ENCODE measurements around the gene MYO19. TPM values are rescaled to one million over a fixed set of nuclear protein-coding genes. Genes with fewer than 3 reads are reported as not detected.

MYO19 gene
- total RNA-seq, 2 donors from 2014 or later, result 43.9 to 66.7 TPM

DNA sequence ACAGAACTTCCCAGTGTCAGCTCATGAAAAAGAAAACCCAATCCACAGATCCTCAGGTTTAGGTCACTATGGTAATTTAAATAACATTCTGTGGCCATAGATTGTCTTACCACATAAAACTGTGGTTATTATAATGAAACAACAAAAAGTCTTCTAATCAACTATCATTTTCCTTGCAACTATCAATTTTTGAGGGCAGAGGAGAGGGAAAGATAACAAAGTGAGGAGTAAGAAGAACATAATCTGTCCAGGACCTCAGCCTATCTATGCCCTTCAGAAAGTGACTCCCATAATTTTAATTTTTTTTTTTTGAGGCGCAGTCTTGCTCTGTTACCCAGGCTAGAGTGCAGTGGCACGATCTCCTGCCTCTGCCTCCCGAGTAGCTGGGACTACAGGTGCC, 6.0 kb upstream of the MYO19 start:
- H3K27me3 ChIP-seq (replicated peaks; ENCODE audit: insufficient read depth), result no peaks in the 10 kb centered on the region
- no peaks in the 10 kb centered on the region for H3K9me3 ChIP-seq
- TF ChIP-seq, protein P1, sequence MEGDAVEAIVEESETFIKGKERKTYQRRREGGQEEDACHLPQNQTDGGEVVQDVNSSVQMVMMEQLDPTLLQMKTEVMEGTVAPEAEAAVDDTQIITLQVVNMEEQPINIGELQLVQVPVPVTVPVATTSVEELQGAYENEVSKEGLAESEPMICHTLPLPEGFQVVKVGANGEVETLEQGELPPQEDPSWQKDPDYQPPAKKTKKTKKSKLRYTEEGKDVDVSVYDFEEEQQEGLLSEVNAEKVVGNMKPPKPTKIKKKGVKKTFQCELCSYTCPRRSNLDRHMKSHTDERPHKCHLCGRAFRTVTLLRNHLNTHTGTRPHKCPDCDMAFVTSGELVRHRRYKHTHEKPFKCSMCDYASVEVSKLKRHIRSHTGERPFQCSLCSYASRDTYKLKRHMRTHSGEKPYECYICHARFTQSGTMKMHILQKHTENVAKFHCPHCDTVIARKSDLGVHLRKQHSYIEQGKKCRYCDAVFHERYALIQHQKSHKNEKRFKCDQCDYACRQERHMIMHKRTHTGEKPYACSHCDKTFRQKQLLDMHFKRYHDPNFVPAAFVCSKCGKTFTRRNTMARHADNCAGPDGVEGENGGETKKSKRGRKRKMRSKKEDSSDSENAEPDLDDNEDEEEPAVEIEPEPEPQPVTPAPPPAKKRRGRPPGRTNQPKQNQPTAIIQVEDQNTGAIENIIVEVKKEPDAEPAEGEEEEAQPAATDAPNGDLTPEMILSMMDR (IDR thresholded peaks at IDR 0.05), result no peak
- H3K36me3 ChIP-seq, result no peaks in the 10 kb centered on the region
- DNase-seq (ENCODE audit: low spot score) (no peak), ATAC-seq (ENCODE audit: insufficient number of reproducible peaks, low FRiP score, low read depth) (no peak)
- H3K4me3 ChIP-seq, result no peak overlapping the region
- H3K4me1 ChIP-seq (ENCODE audit: control insufficient read depth in 1 of 2, low read depth in 2 of 2), result peaks cover 12 to 15% of the 10 kb centered on the region in 2 donors
- no peak overlapping the region for H3K27ac ChIP-seq

DNA sequence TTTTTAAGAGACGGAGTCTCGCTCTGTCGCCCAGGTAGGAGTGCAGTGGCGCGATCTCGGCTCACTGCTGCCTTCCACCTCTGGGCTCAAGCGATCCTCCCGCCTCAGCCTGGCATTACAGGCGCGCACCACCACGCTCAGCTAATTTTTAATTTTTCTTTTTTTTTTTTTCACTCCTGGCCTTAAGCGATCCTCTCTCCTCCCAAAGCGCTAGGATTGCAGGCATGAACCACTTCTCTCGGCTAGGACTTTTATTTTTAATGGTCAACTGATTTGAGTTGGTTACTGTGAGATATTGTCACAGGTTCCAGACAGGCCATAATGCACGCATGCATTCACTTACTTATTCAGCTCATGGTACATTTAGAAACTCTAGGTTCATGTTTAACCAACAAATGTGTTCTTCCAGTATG, 1.0 kb upstream of the MYO19 start:
- Histone ChIP-seq H3K9me3 (no peaks in the 10 kb centered on the region), H3K27me3 (replicated peaks; ENCODE audit: insufficient read depth) (no peaks in the 10 kb centered on the region), H3K36me3 (peaks cover 7% of the 10 kb centered on the region), H3K27ac (peak overlapping the region; percentile 94 to 95), H3K4me3 (peak overlapping the region; percentile 80), H3K4me1 (ENCODE audit: control insufficient read depth in 1 of 2, low read depth in 2 of 2) (peaks cover 3 to 13% of the 10 kb centered on the region in 2 donors)
- TF ChIP-seq, protein P1 (IDR thresholded peaks at IDR 0.05), result no peak
- ATAC-seq (ENCODE audit: insufficient number of reproducible peaks, low FRiP score, low read depth), result no peak
- DNase-seq (ENCODE audit: low spot score), result no peak

DNA sequence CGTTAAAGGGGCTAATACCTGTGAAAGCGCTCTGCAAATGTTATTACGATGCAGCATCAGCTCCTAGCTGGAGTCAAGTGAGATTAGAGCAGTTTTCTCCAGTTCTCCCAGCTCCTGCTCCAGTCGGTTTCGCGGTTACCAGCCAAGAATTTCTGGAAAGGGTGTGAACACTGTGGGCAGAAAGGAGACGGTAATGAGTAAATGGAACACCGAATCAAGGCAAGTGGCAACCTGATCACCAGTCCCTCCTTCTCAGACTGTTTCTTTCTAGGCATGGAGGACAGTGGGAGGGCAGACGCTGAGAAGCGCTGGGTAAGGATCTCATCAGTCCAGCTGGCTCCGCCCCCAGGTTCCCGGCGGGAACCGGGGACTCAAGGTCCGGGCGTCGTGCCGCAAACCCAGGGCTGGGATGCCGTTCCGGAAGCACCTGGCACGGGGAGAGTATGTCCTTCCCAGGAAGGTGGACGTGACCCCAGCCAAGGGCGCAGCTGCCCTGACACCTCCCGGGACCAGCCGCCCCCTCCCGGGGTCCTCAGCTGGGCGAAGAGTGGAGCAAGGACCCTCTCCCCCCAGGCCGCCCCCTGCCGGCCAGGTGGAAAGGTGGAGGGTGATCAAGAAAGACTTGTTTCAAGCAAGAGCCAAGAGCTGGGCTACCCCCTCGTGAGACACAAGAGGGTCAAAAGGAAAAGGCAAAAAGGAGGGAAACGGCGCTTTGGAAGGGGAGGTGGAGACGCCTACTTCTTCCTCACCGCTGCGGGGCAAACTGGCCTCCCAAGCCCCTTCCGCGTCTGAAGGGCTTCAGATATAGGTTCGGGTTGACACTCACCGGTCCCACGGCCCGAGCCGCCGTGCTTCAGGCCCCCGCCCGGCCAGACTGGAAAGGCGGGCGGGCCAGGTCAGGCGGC, 481 bp downstream of the MYO19 start:
- Histone ChIP-seq H3K27me3 (replicated peaks; ENCODE audit: insufficient read depth) (no peaks in the 10 kb centered on the region), H3K4me3 (peak overlapping the region; percentile 80), H3K9me3 (no peaks in the 10 kb centered on the region), H3K36me3 (peaks cover 7% of the 10 kb centered on the region), H3K27ac (peak overlapping the region; percentile 94 to 95), H3K4me1 (ENCODE audit: control insufficient read depth in 1 of 2, low read depth in 2 of 2) (peaks cover 3 to 13% of the 10 kb centered on the region in 2 donors)
- TF ChIP-seq, protein P1 (IDR thresholded peaks at IDR 0.05), result peak; percentile 32
- ATAC-seq (ENCODE audit: insufficient number of reproducible peaks, low FRiP score, low read depth) (no peak), DNase-seq (ENCODE audit: low spot score) (no peak)

DNA sequence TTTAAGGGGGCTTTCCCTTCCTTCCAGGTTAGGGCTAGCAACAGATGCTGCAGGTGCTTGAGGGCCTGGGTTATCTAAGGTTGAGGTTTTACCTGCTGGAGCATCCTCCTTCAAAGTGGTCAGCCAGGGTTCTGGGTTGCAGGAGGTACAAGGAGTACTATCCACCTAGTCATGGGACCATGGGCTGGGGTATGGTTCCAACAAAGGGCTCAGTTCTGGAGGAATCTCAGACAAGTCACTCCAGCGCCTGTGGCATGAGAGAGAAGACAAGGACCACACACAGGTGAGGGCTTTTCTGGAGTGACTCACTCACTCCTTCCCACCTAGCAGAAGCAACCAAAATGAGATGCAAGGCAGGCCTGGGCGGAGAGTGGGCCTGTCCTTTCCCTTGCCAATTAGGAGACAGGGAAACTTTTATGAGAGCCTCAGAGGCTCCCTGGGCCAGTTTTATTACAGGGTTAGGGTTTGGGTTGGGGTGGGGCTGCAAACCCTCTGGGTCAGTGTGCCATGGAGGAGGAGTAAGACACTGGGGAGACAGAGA, 2.2 kb downstream of the MYO19 start:
- ATAC-seq (ENCODE audit: insufficient number of reproducible peaks, low FRiP score, low read depth) (no peak), DNase-seq (ENCODE audit: low spot score) (no peak)
- no peak overlapping the region for H3K4me3 ChIP-seq
- TF ChIP-seq, protein P1 (IDR thresholded peaks at IDR 0.05), result no peak
- peaks cover 17% of the 10 kb centered on the region for H3K36me3 ChIP-seq
- H3K27me3 ChIP-seq (replicated peaks; ENCODE audit: insufficient read depth), result no peaks in the 10 kb centered on the region
- H3K27ac ChIP-seq, result no peak overlapping the region
- peaks cover 3 to 13% of the 10 kb centered on the region in 2 donors for H3K4me1 ChIP-seq (ENCODE audit: control insufficient read depth in 1 of 2, low read depth in 2 of 2)
- H3K9me3 ChIP-seq, result no peaks in the 10 kb centered on the region

DNA sequence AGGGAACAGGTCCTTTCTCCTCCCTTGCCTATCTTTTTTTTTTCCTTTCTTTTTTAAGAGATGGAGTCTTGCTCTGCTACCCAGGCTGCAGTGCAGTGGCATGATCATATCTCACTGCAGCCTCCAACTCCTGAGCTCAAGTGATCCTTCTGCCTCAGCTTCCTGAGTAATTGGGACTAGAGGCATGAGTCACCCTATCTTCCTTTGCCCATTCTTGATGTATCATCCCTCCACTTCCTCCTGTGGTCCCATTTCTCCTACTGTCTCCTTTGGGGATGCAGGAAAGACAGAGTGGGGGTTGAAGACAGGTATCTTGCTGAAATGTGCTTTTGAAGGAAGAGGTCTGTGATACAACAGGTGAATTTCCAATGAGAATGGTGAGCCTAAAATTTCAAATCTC, 5.5 kb downstream of the MYO19 start:
- Histone ChIP-seq H3K4me3 (no peak overlapping the region), H3K9me3 (no peaks in the 10 kb centered on the region), H3K27me3 (replicated peaks; ENCODE audit: insufficient read depth) (no peaks in the 10 kb centered on the region), H3K36me3 (peaks cover 29% of the 10 kb centered on the region), H3K27ac (no peak overlapping the region), H3K4me1 (ENCODE audit: control insufficient read depth in 1 of 2, low read depth in 2 of 2) (peaks cover 0 to 5% of the 10 kb centered on the region in 2 donors)
- TF ChIP-seq, protein P1 (IDR thresholded peaks at IDR 0.05), result no peak
- DNase-seq (ENCODE audit: low spot score), result no peak
- ATAC-seq (ENCODE audit: insufficient number of reproducible peaks, low FRiP score, low read depth), result no peak
